Calu3 (cell line): ENCODE data around the gene ERCC5. TPM values are rescaled to one million over a fixed set of nuclear protein-coding genes. Genes with fewer than 3 reads are reported as not detected.

Experiments used
- BruUV-seq: library from RNA; stranded (reverse); fragments of 400-500 nt; replicated peaks from 2 replicates; lab custom pipeline; 2021; lab: Mats Ljungman, UMichigan
- CTCF ChIA-PET: fragments of 300-600 bp; sonication (Branson Sonifier 250); formaldehyde crosslinking; loops from one replicate; lab custom pipeline; 2022; ENCODE audit warnings: antibody characterized with exemption; lab: Charles Lee
- DNase-seq: peaks from one replicate; pipeline ENCODE4 v3.0.0; 2022
- H3K27ac Mint-ChIP-seq: one replicate; pipeline ENCODE4 v1.8.0; 2022; ENCODE audit warnings: mixed read lengths; ENCODE audit not compliant: unreplicated experiment
- H3K27me3 Mint-ChIP-seq: one replicate; pipeline ENCODE4 v1.8.0; 2022; ENCODE audit warnings: mixed read lengths; ENCODE audit not compliant: unreplicated experiment
- H3K36me3 Mint-ChIP-seq: one replicate; pipeline ENCODE4 v1.8.0; 2022; ENCODE audit warnings: mild to moderate bottlenecking, moderate library complexity, mixed read lengths; ENCODE audit not compliant: insufficient read depth, unreplicated experiment
- H3K4me1 Mint-ChIP-seq: one replicate; pipeline ENCODE4 v1.8.0; 2022; ENCODE audit warnings: mild to moderate bottlenecking, low read depth, mixed read lengths; ENCODE audit not compliant: unreplicated experiment
- H3K4me3 Mint-ChIP-seq: one replicate; pipeline ENCODE4 v1.8.0; 2022; ENCODE audit warnings: mild to moderate bottlenecking, low read depth, moderate library complexity, mixed read lengths; ENCODE audit not compliant: unreplicated experiment
- H3K9me3 Mint-ChIP-seq: one replicate; pipeline ENCODE4 v1.8.0; 2022; ENCODE audit warnings: low read depth, mixed read lengths; ENCODE audit not compliant: unreplicated experiment
- CTCF ChIP-seq: fragments of 200-600 bp; IDR thresholded peaks from one replicate; pipeline ENCODE4 v1.8.0; 2022; ENCODE audit warnings: antibody characterized with exemption; ENCODE audit not compliant: unreplicated experiment
- intact Hi-C: fragments of 100-400 bp; cut with micrococcal nuclease; formaldehyde crosslinking; loops from one replicate; pipeline ENCODE4 v1.10.0; 2022; ENCODE audit not compliant: unreplicated experiment
- total RNA-seq: library from RNA; stranded (reverse); gene quantifications from 2 replicates; pipeline ENCODE4 v1.2.3, GENCODE V29; 2022

ERCC5 gene
- total RNA-seq, 1 experiment from 2014 or later = 14.7 TPM

- H3K27ac Mint-ChIP-seq = no peak overlapping the region
- H3K36me3 Mint-ChIP-seq = no peaks in the 10 kb centered on the region
- CTCF ChIA-PET = no interaction called here
- intact Hi-C loops = no loop called here
- no peaks in the 10 kb centered on the region for H3K27me3 Mint-ChIP-seq
- BruUV-seq = no TSS peak
- no peak for DNase-seq
- no peak overlapping the region for H3K4me3 Mint-ChIP-seq
- H3K9me3 Mint-ChIP-seq = no peaks in the 10 kb centered on the region
- TF ChIP-seq CTCF = no peak
- H3K4me1 Mint-ChIP-seq = peaks cover 17% of the 10 kb centered on the region
Observed at GRCh38 chr13:102905905-102906771, 60.3 kb downstream of the ERCC5 start.

GRCh38 chr13:102907016-102907756, 61.4 kb downstream of the ERCC5 start:
- H3K27ac Mint-ChIP-seq = no peak overlapping the region
- no peaks in the 10 kb centered on the region for H3K36me3 Mint-ChIP-seq
- TF ChIP-seq CTCF = no peak
- H3K27me3 Mint-ChIP-seq = no peaks in the 10 kb centered on the region
- no peak for DNase-seq
- intact Hi-C loops = no loop called here
- H3K9me3 Mint-ChIP-seq = no peaks in the 10 kb centered on the region
- peaks cover 9% of the 10 kb centered on the region for H3K4me1 Mint-ChIP-seq
- no peak overlapping the region for H3K4me3 Mint-ChIP-seq
- no TSS peak for BruUV-seq
- CTCF ChIA-PET = no interaction called here

GRCh38 chr13:102907886-102908515, 62.2 kb downstream of the ERCC5 start:
- Mint-ChIP-seq H3K9me3 (no peaks in the 10 kb centered on the region), H3K4me1 (peaks cover 9% of the 10 kb centered on the region), H3K27me3 (no peaks in the 10 kb centered on the region), H3K4me3 (no peak overlapping the region), H3K36me3 (no peaks in the 10 kb centered on the region), H3K27ac (no peak overlapping the region)
- DNase-seq = no peak
- intact Hi-C loops = no loop called here
- CTCF ChIA-PET = no interaction called here
- no TSS peak for BruUV-seq
- no peak for TF ChIP-seq CTCF

- no peaks in the 10 kb centered on the region for H3K9me3 Mint-ChIP-seq
- BruUV-seq = no TSS peak
- intact Hi-C loops = loop anchor here (10.0 kb wide), 1 partner anchor 965 kb away; no protein-coding TSS in a partner anchor
- H3K27ac Mint-ChIP-seq = no peak overlapping the region
- H3K4me3 Mint-ChIP-seq = no peak overlapping the region
- CTCF ChIA-PET = no interaction called here
- H3K4me1 Mint-ChIP-seq = no peaks in the 10 kb centered on the region
- TF ChIP-seq CTCF = no peak
- DNase-seq = no peak
- H3K27me3 Mint-ChIP-seq = no peaks in the 10 kb centered on the region
- no peaks in the 10 kb centered on the region for H3K36me3 Mint-ChIP-seq
Observed at GRCh38 chr13:102909971-102910370, 64.1 kb downstream of the ERCC5 start.
